SK-N-SH (cell line): ENCODE results near the gene SNAP25. TPM values are rescaled to one million over a fixed set of nuclear protein-coding genes. Genes with fewer than 3 reads are reported as not detected.
A peak's percentile ranks its signal among the peaks of the same experiment; 100 is the strongest.

Experiments
- CTCF ChIA-PET: fragments of 300-600, 350-600 bp; formaldehyde crosslinking; extraction: SDS; loops from one replicate; lab custom pipeline; 2021; lab: Yijun Ruan, JAX
- POLR2A ChIA-PET: fragments of 350-600 bp; sonication (Branson Sonifier 250); formaldehyde crosslinking; extraction: SDS; loops from one replicate; lab custom pipeline; 2020; ENCODE audit warnings: antibody characterized with exemption, inconsistent platforms; lab: Yijun Ruan, JAX
- DNase-seq: peaks from one replicate; pipeline ENCODE4 v3.0.0; 2012
- H2AFZ ChIP-seq: fragments of 200-600 bp; sonication (generic); 2 replicates; pipeline ENCODE4 v1.8.1; 2016; ENCODE audit warnings: antibody characterized with exemption, mild to moderate bottlenecking, low read depth
- H3F3A ChIP-seq: fragments of 200-600 bp; sonication (generic); replicated peaks from 2 replicates; pipeline ENCODE3; 2016; ENCODE audit warnings: antibody characterized with exemption, mild to moderate bottlenecking; ENCODE audit not compliant: insufficient read depth
- H3K27ac ChIP-seq, 2 experiments: fragments of 200-500 bp in 1 of 2; fragments of 200-600 bp in 1 of 2; sonication (Bioruptor generic) in 1 of 2; sonication (generic), shearing (Covaris generic) in 1 of 2; 2 replicates each; pipeline versions ENCODE4 v1.5.1 to v1.6.1; 2014 to 2016; ENCODE audit warnings: low read depth in 2 of 2, inconsistent platforms in 1 of 2, low read length in 1 of 2, mild to moderate bottlenecking in 1 of 2, mixed read lengths in 1 of 2
- H3K27me3 ChIP-seq: fragments of 200-600 bp; sonication (generic), shearing (Covaris generic); 2 replicates; pipeline ENCODE4 v1.6.1; 2016; ENCODE audit warnings: mixed run types; ENCODE audit not compliant: insufficient read depth
- H3K36me3 ChIP-seq, 2 experiments: fragments of 200-500 bp in 1 of 2; fragments of 200-600 bp in 1 of 2; sonication (Bioruptor generic) in 1 of 2; sonication (generic) in 1 of 2; replicated peaks in 1 of 2; 2 replicates each; pipeline versions ENCODE3 to v1.5.1; 2014 to 2016; ENCODE audit warnings: low read length in 1 of 2, mild to moderate bottlenecking in 1 of 2; ENCODE audit not compliant: insufficient read depth in 2 of 2, control insufficient read depth in 1 of 2
- H3K4me1 ChIP-seq, 2 experiments: fragments of 200-500 bp in 1 of 2; fragments of 200-600 bp in 1 of 2; sonication (Bioruptor generic) in 1 of 2; sonication (generic), shearing (Covaris generic) in 1 of 2; 2 replicates each; pipeline versions ENCODE4 v1.5.1 to v1.6.1; 2014 to 2016; ENCODE audit warnings: low read depth in 1 of 2, low read length in 1 of 2, mixed run types in 1 of 2; ENCODE audit not compliant: insufficient read depth in 2 of 2, control insufficient read depth in 1 of 2
- H3K4me2 ChIP-seq: fragments of 200-600 bp; sonication (generic), shearing (Covaris generic); 2 replicates; pipeline ENCODE4 v1.6.1; 2017; ENCODE audit warnings: mixed run types
- H3K4me3 ChIP-seq, 2 experiments: fragments of 200-500 bp in 1 of 2; fragments of 200-600 bp in 1 of 2; sonication (Bioruptor generic) in 1 of 2; sonication (generic), shearing (Covaris generic) in 1 of 2; 2 replicates each; pipeline versions ENCODE4 v1.5.1 to v1.8.1; 2014 to 2016; ENCODE audit warnings: low read depth in 2 of 2, inconsistent platforms in 1 of 2, low read length in 1 of 2, mild to moderate bottlenecking in 1 of 2, mixed read lengths in 1 of 2, moderate library complexity in 1 of 2
- H3K79me2 ChIP-seq: fragments of 200-600 bp; sonication (generic); 2 replicates; pipeline ENCODE4 v1.8.1; 2017; ENCODE audit warnings: mild to moderate bottlenecking; ENCODE audit not compliant: insufficient read depth
- H3K9ac ChIP-seq: fragments of 200-600 bp; sonication (generic); 2 replicates; pipeline ENCODE4 v1.6.1; 2017; ENCODE audit warnings: mixed run types
- H3K9me2 ChIP-seq: fragments of 200-600 bp; sonication (generic); 2 replicates; pipeline ENCODE4 v1.6.1; 2017; ENCODE audit warnings: mixed run types
- H3K9me3 ChIP-seq: fragments of 200-600 bp; sonication (generic); 2 replicates; pipeline ENCODE4 v1.6.1; 2017; ENCODE audit warnings: mixed run types, mild to moderate bottlenecking, moderate library complexity
- H4K20me1 ChIP-seq: fragments of 200-600 bp; sonication (generic); 2 replicates; pipeline ENCODE4 v1.6.1; 2017; ENCODE audit warnings: mild to moderate bottlenecking, mixed run types; ENCODE audit not compliant: insufficient read depth
- CHD2 ChIP-seq: fragments of 150-350 bp; IDR thresholded peaks from 2 replicates; pipeline ENCODE4 v1.6.1; 2018; ENCODE audit warnings: low read length; ENCODE audit not compliant: partially characterized antibody
- ELF1 ChIP-seq: IDR thresholded peaks from 2 replicates; pipeline ENCODE4 v1.4.0; 2012
- EZH2phosphoT487 ChIP-seq: fragments of 200-600 bp; sonication (generic); IDR thresholded peaks from 2 replicates; pipeline ENCODE4 v1.6.1; 2017; ENCODE audit warnings: low read depth, mixed run types, mild to moderate bottlenecking, antibody characterized with exemption, moderate library complexity, borderline replicate concordance
- GABPA ChIP-seq: IDR thresholded peaks from 2 replicates; pipeline ENCODE4 v1.4.0; 2012; ENCODE audit warnings: low read depth, mild to moderate bottlenecking
- JUND ChIP-seq: IDR thresholded peaks from 2 replicates; pipeline ENCODE4 v1.4.0; 2012
- MEF2A ChIP-seq: IDR thresholded peaks from 2 replicates; pipeline ENCODE4 v1.4.0; 2012; ENCODE audit warnings: low read depth, borderline replicate concordance
- MXI1 ChIP-seq: IDR thresholded peaks from 2 replicates; pipeline ENCODE4 v1.6.1; 2012; ENCODE audit warnings: mild to moderate bottlenecking, low read depth, low read length, improper control_type of control experiment
- NFIC ChIP-seq: IDR thresholded peaks from 2 replicates; pipeline ENCODE4 v1.4.0; 2012; ENCODE audit warnings: borderline replicate concordance
- PBX3 ChIP-seq: IDR thresholded peaks from 2 replicates; pipeline ENCODE4; 2012
- POLR2AphosphoS5 ChIP-seq: IDR thresholded peaks from 2 replicates; pipeline ENCODE4 v1.6.1; 2012; ENCODE audit warnings: low read depth, low read length
- RAD21 ChIP-seq: IDR thresholded peaks from 2 replicates; pipeline ENCODE4 v1.6.1; 2012; ENCODE audit warnings: mild to moderate bottlenecking, low read length
- RCOR1 ChIP-seq: fragments of 150-350 bp; IDR thresholded peaks from 2 replicates; pipeline ENCODE4 v1.6.1; 2017; ENCODE audit warnings: antibody characterized with exemption, low read length
- RXRA ChIP-seq: IDR thresholded peaks from 2 replicates; pipeline ENCODE4 v1.4.0; 2012; ENCODE audit warnings: low read depth, mild to moderate bottlenecking, borderline replicate concordance
- SIN3A ChIP-seq: IDR thresholded peaks from 2 replicates; pipeline ENCODE4 v1.6.1; 2012; ENCODE audit warnings: low read depth, mild to moderate bottlenecking, low read length, moderate library complexity, borderline replicate concordance
- SMC3 ChIP-seq: IDR thresholded peaks from 2 replicates; pipeline ENCODE4 v1.6.1; 2012; ENCODE audit warnings: low read depth, low read length, improper control_type of control experiment
- TAF1 ChIP-seq: IDR thresholded peaks from 2 replicates; pipeline ENCODE4 v1.6.1; 2012; ENCODE audit warnings: low read depth, mild to moderate bottlenecking, low read length, moderate library complexity, borderline replicate concordance
- TEAD4 ChIP-seq: IDR thresholded peaks from 2 replicates; pipeline ENCODE4 v1.4.0; 2012; ENCODE audit warnings: mild to moderate bottlenecking, borderline replicate concordance; ENCODE audit not compliant: insufficient read depth
- USF1 ChIP-seq: IDR thresholded peaks from 2 replicates; pipeline ENCODE4 v1.4.0; 2012; ENCODE audit warnings: low read depth, borderline replicate concordance
- USF2 ChIP-seq: fragments of 150-350 bp; IDR thresholded peaks from 2 replicates; pipeline ENCODE4 v1.6.1; 2017; ENCODE audit warnings: antibody characterized with exemption, low read length, low read depth, borderline replicate concordance
- ZBTB33 ChIP-seq: IDR thresholded peaks from 2 replicates; pipeline ENCODE4 v1.4.0; 2012; ENCODE audit warnings: low read depth, borderline replicate concordance
- WGBS: methylation state at CpG from one replicate; pipeline ENCODE4 v1.1.6; 2017; ENCODE audit warnings: low lambda C conversion rate; 5-methylcytosine and 5-hydroxymethylcytosine counted together
- polyA plus RNA-seq, 3 experiments: library from polyadenylated mRNA; depleted of rRNA; stranded (reverse); fragments of >200 nt; gene quantifications; 2 replicates each; pipeline ENCODE4 v1.2.3, GENCODE V29; 2012

The SNAP25 gene
- polyA plus RNA-seq, 1 of the 3 experiments (the other 2 are of a cell fraction) = 42.4 TPM

GRCh38 chr20:10314198-10314597, 95.6 kb downstream of the SNAP25 start:
- DNase-seq = no peak
- Histone ChIP-seq H3K27me3 (no peaks in the 10 kb centered on the region), H3F3A (peaks cover 10% of the 10 kb centered on the region), H3K27ac (peak overlapping the region in 1 of 2 experiments; percentile 1; a peak in 1 of 4 replicates), H3K9me2 (no peaks in the 10 kb centered on the region), H2AFZ (no peak overlapping the region), H4K20me1 (no peaks in the 10 kb centered on the region), H3K4me3 (no peak overlapping the region), H3K79me2 (no peaks in the 10 kb centered on the region), H3K4me2 (no peak overlapping the region; the same call in 1 of the 2 replicates), H3K9me3 (no peaks in the 10 kb centered on the region), H3K4me1 (peaks cover 9 to 16% of the 10 kb centered on the region in 2 experiments), H3K9ac (no peak overlapping the region), H3K36me3 (no peaks in the 10 kb centered on the region)
- CTCF ChIA-PET = interaction anchor here (1.2 to 2.0 kb wide), 2 partner anchors 38 to 43 kb away, joined by 3 to 5 read pairs; no protein-coding TSS in a partner anchor
- TF ChIP-seq CHD2 = no peak
- no peak for TF ChIP-seq GABPA
- TF ChIP-seq NFIC = no peak
- no peak for TF ChIP-seq ELF1
- POLR2A ChIA-PET = no interaction called here
- 64% methylated on average over 2 of the region's 2 CpGs for WGBS

- Histone ChIP-seq H2AFZ (no peak overlapping the region), H3K36me3 (no peaks in the 10 kb centered on the region), H3K27ac (no peak overlapping the region)
- CTCF ChIA-PET = interaction anchor here (1.1 to 2.0 kb wide), 3 partner anchors 33 to 42 kb away, joined by 3 to 6 read pairs (median 5); no protein-coding TSS in a partner anchor
- POLR2A ChIA-PET = no interaction called here
- no peak for TF ChIP-seq JUND
- no peak for TF ChIP-seq SMC3
- no peak for TF ChIP-seq SIN3A
- TF ChIP-seq RAD21 = no peak
- no peak for TF ChIP-seq POLR2AphosphoS5
- no peak for TF ChIP-seq MXI1
- TF ChIP-seq TEAD4 = no peak
- TF ChIP-seq RXRA = no peak
- TF ChIP-seq PBX3 = no peak
- no peak for TF ChIP-seq USF1
- no peak for TF ChIP-seq ZBTB33
- no peak for TF ChIP-seq RCOR1
- TF ChIP-seq ELF1 = no peak
- TF ChIP-seq USF2 = no peak
- TF ChIP-seq EZH2phosphoT487 = no peak
- no peak for TF ChIP-seq MEF2A
- TF ChIP-seq TAF1 = no peak
- TF ChIP-seq, all 33 proteins: peak for 0
- H3K4me2 ChIP-seq = no peak overlapping the region
- no peaks in the 10 kb centered on the region for H4K20me1 ChIP-seq
- H3F3A ChIP-seq = peaks cover 3% of the 10 kb centered on the region
- no peak overlapping the region for H3K9ac ChIP-seq
- no peaks in the 10 kb centered on the region for H3K27me3 ChIP-seq
- H3K4me3 ChIP-seq = no peak overlapping the region
- WGBS = 91% methylated on average over 5 of the region's 5 CpGs
- no peaks in the 10 kb centered on the region for H3K9me2 ChIP-seq
- H3K4me1 ChIP-seq = peaks cover 4 to 11% of the 10 kb centered on the region in 2 experiments
- no peaks in the 10 kb centered on the region for H3K9me3 ChIP-seq
- no peaks in the 10 kb centered on the region for H3K79me2 ChIP-seq
- DNase-seq = no peak
Observed at GRCh38 chr20:10315138-10315537, 96.5 kb downstream of the SNAP25 start.
